K562 (cell line): ENCODE results near the gene NUBP2. TPM values are rescaled to one million over a fixed set of nuclear protein-coding genes. Genes with fewer than 3 reads are reported as not detected.
A peak's percentile ranks its signal among the peaks of the same experiment; 100 is the strongest.

ENCODE experiments used
- ATAC-seq: fragments of 200-7000 bp; cut with Tn5 transposase; 3 replicates; pipeline ENCODE4 v1.9.1; 2020; ENCODE audit warnings: moderate library complexity
- BruUV-seq: library from RNA; stranded (reverse); fragments of 400-500 nt; replicated peaks from 2 replicates; lab custom pipeline; 2021; lab: Mats Ljungman, UMichigan
- CTCF ChIA-PET: fragments of 300-600 bp; formaldehyde crosslinking; extraction: SDS; loops from one replicate; lab custom pipeline; 2021; ENCODE audit warnings: low intra/inter-chr PET ratio; lab: Yijun Ruan, JAX
- POLR2A ChIA-PET: fragments of 300-600, 350-650 bp; sonication (Branson Sonifier 250); formaldehyde crosslinking; extraction: SDS; loops from one replicate; lab custom pipeline; 2021; ENCODE audit warnings: antibody characterized with exemption, inconsistent platforms; lab: Yijun Ruan, JAX
- DNase-seq, 4 experiments: peaks; one replicate each; pipeline versions ENCODE4 v3.0.0 to v3.0.0-alpha.2; 2011 to 2018; ENCODE audit warnings: low spot score in 3 of 4, mixed read lengths in 3 of 4; ENCODE audit errors: extremely low read depth in 1 of 4
- FAIRE-seq: peaks from 2 replicates; lab custom pipeline; 2011; peaks lifted over from hg19 to GRCh38; lab: Jason Lieb, UNC
- H2AFZ ChIP-seq: 2 replicates; pipeline ENCODE4 v1.6.0; 2011; ENCODE audit warnings: low read depth, low read length, control low read depth, inconsistent platforms
- H3K27ac ChIP-seq: fragments of 200-600 bp; 3 replicates; pipeline ENCODE4 v1.8.0; 2011; ENCODE audit warnings: low read depth, mild to moderate bottlenecking, control low read depth, inconsistent platforms, low read length, moderate library complexity, mixed read lengths; ENCODE audit errors: extremely low read depth
- H3K27me3 ChIP-seq, 2 experiments: fragments of 300-600 bp in 1 of 2; 2 replicates in 1 of 2; 3 replicates in 1 of 2; pipeline versions ENCODE4 v1.6.0 to v1.8.0; 2011; ENCODE audit warnings: inconsistent platforms in 2 of 2, low read length in 2 of 2, mild to moderate bottlenecking in 1 of 2, mixed read lengths in 1 of 2, moderate library complexity in 1 of 2; ENCODE audit not compliant: control insufficient read depth in 2 of 2, insufficient read depth in 2 of 2
- H3K36me3 ChIP-seq: fragments of 300-600 bp; 3 replicates; pipeline ENCODE4 v1.8.0; 2011; ENCODE audit warnings: mild to moderate bottlenecking, low read length, inconsistent platforms; ENCODE audit not compliant: control insufficient read depth, insufficient read depth
- H3K4me1 ChIP-seq, 2 experiments: fragments of 200-600 bp in 1 of 2; replicated peaks in 1 of 2; 2 replicates in 1 of 2; 3 replicates in 1 of 2; pipeline versions ENCODE4 v1.5.1 to v1.8.0; 2011; ENCODE audit warnings: inconsistent platforms in 2 of 2, low read length in 2 of 2, mild to moderate bottlenecking in 1 of 2, mixed read lengths in 1 of 2, moderate library complexity in 1 of 2; ENCODE audit not compliant: control insufficient read depth in 2 of 2, insufficient read depth in 2 of 2
- H3K4me2 ChIP-seq: 2 replicates; pipeline ENCODE4 v1.6.1; 2011; ENCODE audit warnings: low read length, control low read depth, inconsistent platforms, mixed read lengths; ENCODE audit not compliant: insufficient read depth
- H3K4me3 ChIP-seq: fragments of 200-600 bp; sonication (generic), shearing (Covaris generic); 2 replicates; pipeline ENCODE4 v1.5.1; 2016; ENCODE audit warnings: control low read depth, inconsistent platforms
- H3K79me2 ChIP-seq: fragments of 200-600 bp; 3 replicates; pipeline ENCODE4 v1.8.0; 2011; ENCODE audit warnings: low read length, inconsistent platforms; ENCODE audit not compliant: control insufficient read depth, insufficient read depth
- H3K9ac ChIP-seq, 2 experiments: 2 replicates each; pipeline versions ENCODE4 v1.6.0 to v1.6.1; 2011; ENCODE audit warnings: low read depth in 2 of 2, low read length in 2 of 2, control low read depth in 1 of 2, inconsistent platforms in 1 of 2, mild to moderate bottlenecking in 1 of 2, mixed read lengths in 1 of 2; ENCODE audit not compliant: insufficient read depth in 1 of 2
- H3K9me1 ChIP-seq: one replicate; pipeline ENCODE4 v1.6.0; 2011; ENCODE audit warnings: inconsistent platforms, mild to moderate bottlenecking, low read length, moderate library complexity; ENCODE audit not compliant: control insufficient read depth, insufficient read depth
- H3K9me3 ChIP-seq: replicated peaks from 2 replicates; pipeline ENCODE4 v1.5.1; 2011; ENCODE audit warnings: low read depth, low read length, inconsistent platforms; ENCODE audit not compliant: control insufficient read depth, insufficient read depth
- H4K20me1 ChIP-seq: replicated peaks from 2 replicates; pipeline ENCODE4 v1.6.1; 2011; ENCODE audit warnings: low read length, inconsistent platforms, mixed read lengths; ENCODE audit not compliant: control insufficient read depth, insufficient read depth
- CREBBP ChIP-seq: IDR thresholded peaks from one replicate; pipeline ENCODE4 v1.6.1; 2012; ENCODE audit warnings: low read depth, mild to moderate bottlenecking, control low read depth, inconsistent platforms, low read length
- IRF1 ChIP-seq: sonication (generic); formaldehyde crosslinking; IDR thresholded peaks from 2 replicates; pipeline ENCODE4 v1.8.0; 2022; ENCODE audit warnings: missing genetic modification reagents, mild to moderate bottlenecking, borderline replicate concordance
- POLR2G ChIP-seq: fragments of 200-400 bp; formaldehyde crosslinking; IDR thresholded peaks from 2 replicates; pipeline ENCODE4 v1.6.1; 2017; ENCODE audit warnings: low read depth, mild to moderate bottlenecking, antibody characterized with exemption, low read length, moderate library complexity
- WGBS: fragments of 100-300 bp; shearing (Covaris generic); methylation state at CpG from one replicate; pipeline ENCODE4 v1.1.6; 2016; ENCODE audit warnings: low coverage, mixed read lengths; ENCODE audit not compliant: insufficient coverage; ENCODE audit errors: missing lambda C conversion rate; 5-methylcytosine and 5-hydroxymethylcytosine counted together
- in situ Hi-C: fragments of 300-500 bp; cut with MboI; formaldehyde crosslinking; loops from 4 replicates; pipeline ENCODE4 v1.15.0; 2018; ENCODE audit warnings: inconsistent platforms, mixed read lengths
- intact Hi-C: fragments of 100-400 bp; cut with micrococcal nuclease; formaldehyde crosslinking; loops from 2 replicates; pipeline ENCODE4 v1.14.2; 2022
- polyA plus RNA-seq, 8 experiments: library from polyadenylated mRNA; depleted of rRNA in 4 of 8; stranded (reverse) in 5 of 8; unstranded in 3 of 8; fragments of >200 nt; fragmentation: Nextera tagmentation in 2 of 8; fragmentation: Illumina TruSeq in 1 of 8; extraction: Ambion mirVana in 2 of 8; extraction: Trizol in 1 of 8; gene quantifications; 2 replicates each; pipeline versions ENCODE4 v1.2.1 to v1.2.3, GENCODE V29; 2011 to 2014; ENCODE audit warnings: inconsistent platforms in 1 of 8, missing spikeins in 1 of 8
- total RNA-seq, 7 experiments: library from RNA; depleted of rRNA in 6 of 7; stranded (reverse); fragments of >200 nt in 6 of 7; fragmentation: Illumina TruSeq in 2 of 7; extraction: Trizol in 2 of 7; gene quantifications; 2 replicates each; pipeline versions ENCODE4 v1.2.1 to v1.2.3, GENCODE V29; 2011 to 2021; ENCODE audit warnings: low replicate concordance in 1 of 7

The NUBP2 gene
- total and polyA plus RNA-seq, 9 of the 15 experiments (the other 6 are each of a cell fraction or from before 2014, with no cell fraction given): 1.8 to 115 (median 24.0) TPM

GRCh38 chr16:1790611-1791255 lies 8.0 kb downstream of the NUBP2 start:
- H3K4me3 ChIP-seq: no peak overlapping the region
- DNase-seq (no peak), FAIRE-seq (no peak), ATAC-seq (no peak)
- intact Hi-C loops (no loop called here), in situ Hi-C loops (no loop called here)
- H3K36me3 ChIP-seq: peaks cover 45% of the 10 kb centered on the region; the same call in 1 of the 3 replicates
- H3K9me3 ChIP-seq: no peaks in the 10 kb centered on the region
- 98% methylated on average over 29 of the region's 44 CpGs for WGBS
- no peak overlapping the region for H3K4me2 ChIP-seq
- no peak overlapping the region for H3K27ac ChIP-seq
- peaks cover 15% of the 10 kb centered on the region for H3K79me2 ChIP-seq
- ChIA-PET POLR2A (interaction anchor here (1.3 to 1.6 kb wide), 2 partner anchors 8 to 11 kb away, joined by 7 to 8 read pairs; partner anchors contain the start of genes NUBP2 and SPSB3), CTCF (no interaction called here)
- peaks cover 0 to 75% of the 10 kb centered on the region in 2 experiments; a peak in 2 of 5 replicates for H3K4me1 ChIP-seq
- no peaks in the 10 kb centered on the region for H3K27me3 ChIP-seq
- H2AFZ ChIP-seq: no peak overlapping the region
- no peaks in the 10 kb centered on the region for H3K9me1 ChIP-seq
- no peaks in the 10 kb centered on the region; the same call in 1 of the 2 replicates for H4K20me1 ChIP-seq
- BruUV-seq: no TSS peak
- no peak overlapping the region for H3K9ac ChIP-seq
- TF ChIP-seq POLR2G: peak; percentile 57
- TF ChIP-seq CREBBP: no peak

GRCh38 chr16:1791256-1791942 lies 8.6 kb downstream of the NUBP2 start:
- in situ Hi-C loops: no loop called here
- peaks cover 9% of the 10 kb centered on the region; the same call in 1 of the 3 replicates for H3K79me2 ChIP-seq
- H3K27ac ChIP-seq: no peak overlapping the region
- H3K4me1 ChIP-seq: peaks cover 0 to 69% of the 10 kb centered on the region in 2 experiments; a peak in 2 of 5 replicates
- no peak overlapping the region for H3K9ac ChIP-seq
- no peak overlapping the region for H3K4me3 ChIP-seq
- WGBS: 93% methylated on average over 37 of the region's 53 CpGs
- POLR2A ChIA-PET: interaction anchor here (1.3 to 1.6 kb wide), 2 partner anchors 8 to 10 kb away, joined by 7 to 8 read pairs; partner anchors contain the start of genes NUBP2 and SPSB3
- CTCF ChIA-PET: no interaction called here
- no peak overlapping the region for H2AFZ ChIP-seq
- TF ChIP-seq IRF1 (CRISPR knock-in tag): no peak
- TF ChIP-seq, all 486 proteins: peak for 0
- FAIRE-seq (no peak), DNase-seq (no peak), ATAC-seq (no peak)
- Histone ChIP-seq H3K36me3 (peaks cover 38% of the 10 kb centered on the region; the same call in 1 of the 3 replicates), H3K9me3 (no peaks in the 10 kb centered on the region), H3K4me2 (no peak overlapping the region), H4K20me1 (no peaks in the 10 kb centered on the region), H3K27me3 (no peaks in the 10 kb centered on the region), H3K9me1 (no peaks in the 10 kb centered on the region)
- BruUV-seq: no TSS peak
- intact Hi-C loops: no loop called here
